GM19438 (cell line): ENCODE measurements around the gene KLHL29.

Source experiments
- ATAC-seq: cut with Tn5 transposase; IDR thresholded peaks from one replicate; pipeline ENCODE4 v1.9.1; 2021; ENCODE audit warnings: low read depth; ENCODE audit not compliant: unreplicated experiment

KLHL29 gene

GRCh38 chr2:23698116-23698693 lies 313.2 kb downstream of the KLHL29 start:
- ATAC-seq: no peak

GRCh38 chr2:23698721-23699579 lies 314.0 kb downstream of the KLHL29 start:
- no peak for ATAC-seq

- ATAC-seq: no peak
Observed at GRCh38 chr2:23699580-23699925, 314.6 kb downstream of the KLHL29 start.

GRCh38 chr2:23700627-23701026 lies 315.6 kb downstream of the KLHL29 start:
- ATAC-seq: no peak

GRCh38 chr2:23703037-23703582 lies 318.1 kb downstream of the KLHL29 start:
- ATAC-seq: no peak

GRCh38 chr2:23703583-23704385 lies 318.8 kb downstream of the KLHL29 start:
- ATAC-seq: no peak

- ATAC-seq: no peak
Observed at GRCh38 chr2:23705771-23706612, 321.0 kb downstream of the KLHL29 start.

GRCh38 chr2:23706613-23707078 lies 321.7 kb downstream of the KLHL29 start:
- no peak for ATAC-seq

- ATAC-seq: no peak
Observed at GRCh38 chr2:23707096-23707495, 322.1 kb downstream of the KLHL29 start.

- ATAC-seq: no peak
Observed at GRCh38 chr2:23708771-23709170, 323.8 kb downstream of the KLHL29 start.

- no peak for ATAC-seq
Observed at GRCh38 chr2:23709311-23709710, 324.3 kb downstream of the KLHL29 start.

- no peak for ATAC-seq
Observed at GRCh38 chr2:23711979-23712755, 327.2 kb downstream of the KLHL29 start.

GRCh38 chr2:23712756-23713151 lies 327.8 kb downstream of the KLHL29 start:
- ATAC-seq: no peak

GRCh38 chr2:23713351-23713750 lies 328.4 kb downstream of the KLHL29 start:
- ATAC-seq: no peak

GRCh38 chr2:23718931-23719700 lies 334.1 kb downstream of the KLHL29 start:
- ATAC-seq: no peak

- ATAC-seq: no peak
Observed at GRCh38 chr2:23719716-23720115, 334.7 kb downstream of the KLHL29 start.

GRCh38 chr2:23720705-23721453 lies 335.9 kb downstream of the KLHL29 start:
- ATAC-seq: no peak

- ATAC-seq: no peak
Observed at GRCh38 chr2:23721454-23721826, 336.5 kb downstream of the KLHL29 start.
